Right lobe of liver (tissue), 6 donors: ENCODE results near the gene RCE1. TPM values are rescaled to one million over a fixed set of nuclear protein-coding genes. Genes with fewer than 3 reads are reported as not detected.
A peak's percentile ranks its signal among the peaks of the same experiment; 100 is the strongest.

ENCODE experiments used
- ATAC-seq, 4 donors: fragments of 200-7000 bp; cut with Tn5 transposase; one replicate each; pipeline ENCODE4 v1.9.1; 2020; ENCODE audit warnings: mild to moderate bottlenecking in 4 of 4, moderate library complexity in 4 of 4
- DNase-seq, 3 donors: peaks; one replicate each; pipeline ENCODE4 v3.0.0-alpha.2; 2020
- H3K27ac ChIP-seq, 3 donors: fragments of 200-600 bp; one replicate each; pipeline ENCODE4 v1.8.0; 2022
- H3K27me3 ChIP-seq, 2 donors: fragments of 200-600 bp; one replicate each; pipeline ENCODE4 v1.8.0; 2022
- H3K36me3 ChIP-seq, 4 donors: fragments of 200-600 bp; sonication (generic) in 1 of 4; one replicate each; pipeline versions ENCODE4 v1.5.1 to v1.8.0; 2017 to 2022; ENCODE audit warnings: control low read depth in 1 of 4
- H3K4me1 ChIP-seq, 4 donors: fragments of 200-600 bp; sonication (generic) in 1 of 4; one replicate each; pipeline versions ENCODE4 v1.5.1 to v1.8.0; 2017 to 2022; ENCODE audit warnings: control low read depth in 1 of 4
- H3K4me3 ChIP-seq, 3 donors: fragments of 200-600 bp; one replicate each; pipeline ENCODE4 v1.8.0; 2022
- H3K9me3 ChIP-seq, 4 donors: fragments of 200-600 bp; sonication (generic) in 1 of 4; one replicate each; pipeline versions ENCODE4 v1.5.1 to v1.8.0; 2017 to 2022; ENCODE audit warnings: control low read depth in 1 of 4
- CTCF ChIP-seq, 4 donors: fragments of 200-600 bp in 3 of 4; fragments of 450-650 bp in 1 of 4; IDR thresholded peaks; one replicate each; pipeline versions ENCODE4 v1.5.1 to v1.8.0; 2016 to 2022; ENCODE audit warnings: antibody characterized with exemption in 4 of 4, mild to moderate bottlenecking in 2 of 4
- POLR2A ChIP-seq: fragments of 450-650 bp; IDR thresholded peaks from one replicate; pipeline ENCODE4 v1.6.1; 2017; ENCODE audit warnings: antibody characterized with exemption, mild to moderate bottlenecking
- WGBS: methylation state at CpG from one replicate; pipeline ENCODE4 v1.1.6; 2018; ENCODE audit warnings: low coverage, low lambda C conversion rate; ENCODE audit not compliant: insufficient coverage; ENCODE audit errors: missing lambda C conversion rate; 5-methylcytosine and 5-hydroxymethylcytosine counted together
- intact Hi-C, 2 donors: fragments of 100-400 bp; cut with DNase I; formaldehyde crosslinking; loops; one replicate each; pipeline versions ENCODE4 v1.11.2 to v1.14.1; 2022
- total RNA-seq, 6 experiments: library from RNA; depleted of rRNA in 2 of 6; stranded (reverse); fragments of >200 nt in 2 of 6; fragmentation: NEBNext Ultra II Directional in 3 of 6; extraction: Animal tissue kit (Norgen Biotek cat#: 25700) in 3 of 6; gene quantifications; one replicate each; pipeline versions ENCODE4 v1.1.0 to v1.2.4, GENCODE V29; 2016 to 2023
- donor health status: DM: no; HTN: yes; CAD: no.
- donor health status: DM: no; HTN: no; CAD: no.
- donor health status: DM: no; HTN: no; CAD: no.
- donor health status: DM: no; HTN: yes; CAD: no.
- donor health status: DM: no; HTN: yes; CAD: no.

Gene RCE1
- total RNA-seq, 6 experiments from 2014 or later, result 3.1 to 7.7 (median 4.5) TPM

GRCh38 chr11:66887526-66887925, 44.3 kb downstream of the RCE1 start:
- H3K36me3 ChIP-seq, result peaks cover 0 to 7% (median 0%) of the 10 kb centered on the region in 4 donors
- H3K4me1 ChIP-seq, result peaks cover 0 to 58% (median 23%) of the 10 kb centered on the region in 4 donors
- no peak overlapping the region for H3K27ac ChIP-seq
- TF ChIP-seq POLR2A, result no peak
- no peak for TF ChIP-seq CTCF (IDR thresholded peaks at IDR 0.05)
- 62% methylated on average over 10 of the region's 11 CpGs for WGBS
- no peak for ATAC-seq
- no peaks in the 10 kb centered on the region for H3K27me3 ChIP-seq
- H3K9me3 ChIP-seq, result no peaks in the 10 kb centered on the region
- H3K4me3 ChIP-seq, result no peak overlapping the region
- DNase-seq, result no peak
- intact Hi-C loops, result no loop called here

- Histone ChIP-seq H3K9me3 (no peaks in the 10 kb centered on the region), H3K4me3 (no peak overlapping the region), H3K27ac (no peak overlapping the region), H3K36me3 (peaks cover 0 to 7% (median 0%) of the 10 kb centered on the region in 4 donors), H3K4me1 (peaks cover 0 to 57% (median 20%) of the 10 kb centered on the region in 4 donors), H3K27me3 (no peaks in the 10 kb centered on the region)
- TF ChIP-seq POLR2A (no peak), CTCF (IDR thresholded peaks at IDR 0.05) (no peak)
- DNase-seq (peak in 2 of 3 donors; percentile 78 to 82), ATAC-seq (peak; percentile 45 to 76 (median 66))
- 36% methylated on average over 10 of the region's 10 CpGs for WGBS
- intact Hi-C loops, result no loop called here
These were observed 45.0 kb downstream of the RCE1 start for GRCh38 chr11:66888282-66888681.

- DNase-seq, result no peak
- intact Hi-C loops, result no loop called here
- ATAC-seq, result no peak
- H3K36me3 ChIP-seq, result peaks cover 0 to 7% (median 0%) of the 10 kb centered on the region in 4 donors
- no peaks in the 10 kb centered on the region for H3K9me3 ChIP-seq
- TF ChIP-seq CTCF (IDR thresholded peaks at IDR 0.05) (no peak), POLR2A (no peak)
- 80% methylated on average over 8 of the region's 8 CpGs for WGBS
- no peaks in the 10 kb centered on the region for H3K27me3 ChIP-seq
- H3K4me3 ChIP-seq, result no peak overlapping the region
- H3K27ac ChIP-seq, result no peak overlapping the region
- peaks cover 0 to 43% (median 13%) of the 10 kb centered on the region in 4 donors for H3K4me1 ChIP-seq
These were observed 46.7 kb downstream of the RCE1 start for GRCh38 chr11:66889960-66890359.

GRCh38 chr11:66891851-66892660, 48.8 kb downstream of the RCE1 start:
- DNase-seq (peak in 2 of 3 donors; percentile 70), ATAC-seq (peak; percentile 66 to 90 (median 88))
- H3K9me3 ChIP-seq, result no peaks in the 10 kb centered on the region
- TF ChIP-seq CTCF (IDR thresholded peaks at IDR 0.05) (no peak), POLR2A (no peak)
- peaks cover 0 to 28% (median 10%) of the 10 kb centered on the region in 4 donors for H3K4me1 ChIP-seq
- intact Hi-C loops, result no loop called here
- no peaks in the 10 kb centered on the region for H3K27me3 ChIP-seq
- H3K4me3 ChIP-seq, result no peak overlapping the region
- H3K36me3 ChIP-seq, result peaks cover 0 to 7% (median 0%) of the 10 kb centered on the region in 4 donors
- WGBS, result 62% methylated on average over 14 of the region's 14 CpGs
- no peak overlapping the region for H3K27ac ChIP-seq
